GM12891 (cell line): ENCODE results near the gene TUT1.

ENCODE experiments used
- PAX5 ChIP-seq: IDR thresholded peaks from 2 replicates; pipeline ENCODE4 v1.6.1; 2011; ENCODE audit warnings: low read length, moderate library complexity, mild to moderate bottlenecking; ENCODE audit not compliant: insufficient read depth, severe bottlenecking
- POLR2A ChIP-seq: IDR thresholded peaks from 2 replicates; pipeline ENCODE4 v1.6.1; 2011; ENCODE audit warnings: low read depth, low read length, control low read depth
- POLR2AphosphoS5 ChIP-seq: IDR thresholded peaks from 2 replicates; pipeline ENCODE4 v1.6.1; 2011; ENCODE audit warnings: low read depth, low read length, control low read depth
- POU2F2 ChIP-seq: IDR thresholded peaks from 2 replicates; pipeline ENCODE4 v1.6.1; 2011; ENCODE audit warnings: low read depth, mild to moderate bottlenecking, control low read depth, low read length, moderate library complexity
- SPI1 ChIP-seq: IDR thresholded peaks from 2 replicates; pipeline ENCODE4 v1.6.1; 2011; ENCODE audit warnings: low read depth, low read length, control low read depth
- TAF1 ChIP-seq: IDR thresholded peaks from 2 replicates; pipeline ENCODE4 v1.6.1; 2011; ENCODE audit warnings: low read depth, low read length, control low read depth

GRCh38 chr11:62554387-62555167, 36.7 kb downstream of the TUT1 start:
- TF ChIP-seq POLR2AphosphoS5 (no peak), POLR2A (no peak), TAF1 (no peak), POU2F2 (no peak), SPI1 (no peak), PAX5 (no peak)
